Measurements from ENCODE around the gene ABHD17C. TPM values are rescaled to one million over a fixed set of nuclear protein-coding genes. Genes with fewer than 3 reads are reported as not detected.

Gene ABHD17C
- total RNA-seq, 6 experiments from 2014 or later = 2.0 to 5.5 (median 3.0) TPM

DNA sequence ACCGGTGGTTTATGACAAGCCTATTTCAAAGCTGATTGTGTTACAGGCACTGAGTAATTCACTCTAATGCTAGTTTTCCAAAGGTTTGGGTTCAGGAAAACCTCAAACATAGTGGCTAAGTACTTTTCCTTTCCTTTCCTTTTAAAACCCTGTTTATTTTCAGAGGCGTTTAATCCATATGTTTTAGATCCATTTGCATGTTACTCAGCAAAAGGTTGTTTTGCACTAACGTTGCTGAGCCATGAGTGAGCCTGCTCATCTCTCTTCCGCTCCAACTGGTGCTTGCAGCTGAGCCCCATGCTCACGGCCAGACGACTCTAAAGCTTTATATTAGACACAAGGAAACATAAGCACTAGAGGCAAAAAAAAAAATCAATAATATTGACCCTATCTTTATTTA, 93.4 kb downstream of the ABHD17C start:
- no peaks in the 10 kb centered on the region for H3K27me3 ChIP-seq
- no peak for TF ChIP-seq POLR2A (IDR thresholded peaks at IDR 0.05)
- TF ChIP-seq, protein P1, sequence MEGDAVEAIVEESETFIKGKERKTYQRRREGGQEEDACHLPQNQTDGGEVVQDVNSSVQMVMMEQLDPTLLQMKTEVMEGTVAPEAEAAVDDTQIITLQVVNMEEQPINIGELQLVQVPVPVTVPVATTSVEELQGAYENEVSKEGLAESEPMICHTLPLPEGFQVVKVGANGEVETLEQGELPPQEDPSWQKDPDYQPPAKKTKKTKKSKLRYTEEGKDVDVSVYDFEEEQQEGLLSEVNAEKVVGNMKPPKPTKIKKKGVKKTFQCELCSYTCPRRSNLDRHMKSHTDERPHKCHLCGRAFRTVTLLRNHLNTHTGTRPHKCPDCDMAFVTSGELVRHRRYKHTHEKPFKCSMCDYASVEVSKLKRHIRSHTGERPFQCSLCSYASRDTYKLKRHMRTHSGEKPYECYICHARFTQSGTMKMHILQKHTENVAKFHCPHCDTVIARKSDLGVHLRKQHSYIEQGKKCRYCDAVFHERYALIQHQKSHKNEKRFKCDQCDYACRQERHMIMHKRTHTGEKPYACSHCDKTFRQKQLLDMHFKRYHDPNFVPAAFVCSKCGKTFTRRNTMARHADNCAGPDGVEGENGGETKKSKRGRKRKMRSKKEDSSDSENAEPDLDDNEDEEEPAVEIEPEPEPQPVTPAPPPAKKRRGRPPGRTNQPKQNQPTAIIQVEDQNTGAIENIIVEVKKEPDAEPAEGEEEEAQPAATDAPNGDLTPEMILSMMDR (IDR thresholded peaks at IDR 0.05) = no peak
- intact Hi-C loops (cut with DNase I) = loop anchor here in 1 of 2 donors (10.0 kb wide), 1 partner anchor 324 kb away; no protein-coding TSS in a partner anchor
- DNase-seq (no peak), ATAC-seq (no peak)
- no peak overlapping the region for H3K27ac ChIP-seq
- H3K9me3 ChIP-seq = no peaks in the 10 kb centered on the region
- H3K4me1 ChIP-seq = no peaks in the 10 kb centered on the region
- no peak overlapping the region for H3K4me3 ChIP-seq
- H3K36me3 ChIP-seq = no peaks in the 10 kb centered on the region
- WGBS (ENCODE audit: insufficient coverage, low coverage, low lambda C conversion rate, missing lambda C conversion rate) = 59% methylated on average over 6 of the region's 6 CpGs

GRCh38 chr15:80789296-80789695, 94.2 kb downstream of the ABHD17C start:
- ATAC-seq = no peak
- intact Hi-C loops (cut with DNase I) = loop anchor here in 1 of 2 donors (10.0 kb wide), 1 partner anchor 324 kb away; no protein-coding TSS in a partner anchor
- Histone ChIP-seq H3K9me3 (no peaks in the 10 kb centered on the region), H3K27me3 (no peaks in the 10 kb centered on the region), H3K4me1 (no peaks in the 10 kb centered on the region), H3K36me3 (no peaks in the 10 kb centered on the region), H3K4me3 (no peak overlapping the region), H3K27ac (no peak overlapping the region)
- 17% methylated on average over 2 of the region's 5 CpGs for WGBS (ENCODE audit: insufficient coverage, low coverage, low lambda C conversion rate, missing lambda C conversion rate)
- DNase-seq = no peak
- TF ChIP-seq POLR2A (IDR thresholded peaks at IDR 0.05) = no peak
- TF ChIP-seq, protein P1 (IDR thresholded peaks at IDR 0.05) = no peak

- H3K9me3 ChIP-seq = no peaks in the 10 kb centered on the region
- no peak for ATAC-seq
- no peaks in the 10 kb centered on the region for H3K36me3 ChIP-seq
- H3K27me3 ChIP-seq = no peaks in the 10 kb centered on the region
- TF ChIP-seq, protein P1 (IDR thresholded peaks at IDR 0.05) = no peak
- no peak for TF ChIP-seq POLR2A (IDR thresholded peaks at IDR 0.05)
- no peak for DNase-seq
- intact Hi-C loops (cut with DNase I) = loop anchor here in 1 of 2 donors (10.0 kb wide), 1 partner anchor 325 kb away; no protein-coding TSS in a partner anchor
- no peaks in the 10 kb centered on the region for H3K4me1 ChIP-seq
- no peak overlapping the region for H3K4me3 ChIP-seq
- H3K27ac ChIP-seq = no peak overlapping the region
- 32% methylated on average over 4 of the region's 4 CpGs for WGBS (ENCODE audit: insufficient coverage, low coverage, low lambda C conversion rate, missing lambda C conversion rate)
These were observed 94.7 kb downstream of the ABHD17C start for GRCh38 chr15:80789796-80790195.

GRCh38 chr15:80790236-80790635, 95.1 kb downstream of the ABHD17C start:
- Histone ChIP-seq H3K4me1 (no peaks in the 10 kb centered on the region), H3K9me3 (no peaks in the 10 kb centered on the region), H3K27me3 (no peaks in the 10 kb centered on the region), H3K36me3 (no peaks in the 10 kb centered on the region), H3K27ac (no peak overlapping the region), H3K4me3 (no peak overlapping the region)
- intact Hi-C loops (cut with DNase I) = no loop called here
- ATAC-seq (no peak), DNase-seq (no peak)
- no peak for TF ChIP-seq POLR2A (IDR thresholded peaks at IDR 0.05)
- 56% methylated on average over 5 of the region's 5 CpGs for WGBS (ENCODE audit: insufficient coverage, low coverage, low lambda C conversion rate, missing lambda C conversion rate)

DNA sequence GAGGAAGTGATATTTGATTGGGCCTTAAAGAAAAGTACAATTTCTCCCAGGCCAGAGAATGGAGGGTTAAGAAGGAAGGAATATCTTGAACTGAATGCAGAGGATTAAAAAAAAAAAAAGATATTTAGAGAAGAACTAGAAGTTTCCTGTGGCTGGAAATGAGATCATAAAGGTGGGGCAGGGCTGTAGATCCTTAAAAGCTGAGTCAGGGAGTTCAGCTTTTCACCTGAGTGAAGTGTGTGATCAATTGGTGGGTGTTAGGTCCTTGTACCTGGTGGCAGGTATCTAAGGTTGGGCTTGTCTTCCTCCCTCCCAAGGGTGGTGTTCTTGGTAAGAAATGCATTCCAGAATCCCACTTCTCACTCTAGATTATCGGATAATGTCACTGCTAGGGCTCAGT, 95.9 kb downstream of the ABHD17C start:
- no peak for TF ChIP-seq POLR2A (IDR thresholded peaks at IDR 0.05)
- TF ChIP-seq, protein P1 (IDR thresholded peaks at IDR 0.05) = no peak
- Histone ChIP-seq H3K4me3 (no peak overlapping the region), H3K9me3 (no peaks in the 10 kb centered on the region), H3K4me1 (no peaks in the 10 kb centered on the region), H3K27me3 (no peaks in the 10 kb centered on the region), H3K36me3 (no peaks in the 10 kb centered on the region), H3K27ac (no peak overlapping the region)
- no peak for DNase-seq
- intact Hi-C loops (cut with DNase I) = no loop called here
- ATAC-seq = no peak
- no CpG with 5 or more reads among the region's 1 CpG for WGBS (ENCODE audit: insufficient coverage, low coverage, low lambda C conversion rate, missing lambda C conversion rate)

Data from right lobe of liver (tissue), 6 donors.